Spleen (tissue), 7 donors: ENCODE data around the gene TENM3.

Experiments
- POLR2A ChIP-seq, 3 donors: fragments of 450-650 bp; IDR thresholded peaks; one replicate each; pipeline ENCODE4 v1.5.1; 2017; ENCODE audit warnings: antibody characterized with exemption in 3 of 3, mild to moderate bottlenecking in 1 of 3
- POLR2AphosphoS5 ChIP-seq, 3 donors: sonication (generic); formaldehyde crosslinking; IDR thresholded peaks; one replicate each; pipeline ENCODE4 v1.5.1; 2017; ENCODE audit warnings: antibody characterized with exemption in 3 of 3
- TF ChIP-seq, protein P1 (sequence below), 11 experiments: fragments of 200-600 bp in 7 of 11; fragments of 450-650 bp in 4 of 11; sonication (generic) in 4 of 11; IDR thresholded peaks in 8 of 11; conservative IDR thresholded peaks in 3 of 11; 1 replicate in 7 of 11; 2 replicates in 4 of 11; pipeline versions ENCODE4 v1.4.0 to v1.8.0; 2016 to 2021; ENCODE audit warnings: antibody characterized with exemption in 11 of 11, inconsistent platforms in 4 of 11, mild to moderate bottlenecking in 1 of 11
- donor health status: DM: no; HTN: no; CAD: no; lungs with moderate emphysema.
- donor health status: DM: no; HTN: no; CAD: no.
- donor health status: DM: no; HTN: no; CAD: no.

DNA sequence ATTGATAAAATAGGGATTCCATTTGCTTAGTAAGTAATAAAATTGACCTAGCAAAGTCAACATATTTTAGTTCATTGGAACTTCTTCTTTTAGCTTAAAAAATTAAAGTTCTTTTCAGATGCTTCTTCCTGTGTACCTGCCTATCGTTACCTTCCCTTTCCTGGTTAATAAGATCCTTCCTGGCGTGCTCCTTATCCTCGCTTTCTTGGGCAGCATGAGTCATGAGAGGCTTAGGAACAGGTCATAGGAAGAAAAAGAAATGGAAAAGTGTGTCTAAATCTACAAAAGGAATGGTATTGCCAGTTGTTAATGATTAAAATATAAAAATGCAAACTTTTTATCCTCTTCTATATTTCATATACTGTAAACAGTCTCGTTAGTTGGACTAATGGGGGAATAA lies 503.7 kb downstream of the TENM3 start:
- TF ChIP-seq, protein P1, sequence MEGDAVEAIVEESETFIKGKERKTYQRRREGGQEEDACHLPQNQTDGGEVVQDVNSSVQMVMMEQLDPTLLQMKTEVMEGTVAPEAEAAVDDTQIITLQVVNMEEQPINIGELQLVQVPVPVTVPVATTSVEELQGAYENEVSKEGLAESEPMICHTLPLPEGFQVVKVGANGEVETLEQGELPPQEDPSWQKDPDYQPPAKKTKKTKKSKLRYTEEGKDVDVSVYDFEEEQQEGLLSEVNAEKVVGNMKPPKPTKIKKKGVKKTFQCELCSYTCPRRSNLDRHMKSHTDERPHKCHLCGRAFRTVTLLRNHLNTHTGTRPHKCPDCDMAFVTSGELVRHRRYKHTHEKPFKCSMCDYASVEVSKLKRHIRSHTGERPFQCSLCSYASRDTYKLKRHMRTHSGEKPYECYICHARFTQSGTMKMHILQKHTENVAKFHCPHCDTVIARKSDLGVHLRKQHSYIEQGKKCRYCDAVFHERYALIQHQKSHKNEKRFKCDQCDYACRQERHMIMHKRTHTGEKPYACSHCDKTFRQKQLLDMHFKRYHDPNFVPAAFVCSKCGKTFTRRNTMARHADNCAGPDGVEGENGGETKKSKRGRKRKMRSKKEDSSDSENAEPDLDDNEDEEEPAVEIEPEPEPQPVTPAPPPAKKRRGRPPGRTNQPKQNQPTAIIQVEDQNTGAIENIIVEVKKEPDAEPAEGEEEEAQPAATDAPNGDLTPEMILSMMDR (IDR thresholded peaks at IDR 0.05 in 8 of 11, conservative IDR thresholded peaks at IDR 0.05 in 3 of 11): no peak
- no peak for TF ChIP-seq POLR2A (IDR thresholded peaks at IDR 0.05)
- no peak for TF ChIP-seq POLR2AphosphoS5 (IDR thresholded peaks at IDR 0.05)
